ENCODE measurements around the gene PRR7. TPM values are rescaled to one million over a fixed set of nuclear protein-coding genes. Genes with fewer than 3 reads are reported as not detected.

Gene PRR7
- total and polyA plus RNA-seq, 5 donors: 0.27 to 0.45 (median 0.34) TPM; not detected in 1

GRCh38 chr5:177439518-177440053 is 7.0 kb upstream of the PRR7 start:
- Histone ChIP-seq H3K27ac (ENCODE audit: low read length) (no peak overlapping the region), H3K4me1 (ENCODE audit: control insufficient read depth, insufficient read depth, low read length) (no peaks in the 10 kb centered on the region), H3K4me3 (ENCODE audit: low read length) (no peak overlapping the region), H3K27me3 (ENCODE audit: control insufficient read depth, insufficient read depth) (no peaks in the 10 kb centered on the region), H3K9me3 (ENCODE audit: control insufficient read depth, low read length) (no peaks in the 10 kb centered on the region)
- DNase-seq (no peak), ATAC-seq (no peak)
- intact Hi-C loops (cut with DNase I): no loop called here
- 95% methylated on average over 4 of the region's 4 CpGs for WGBS

GRCh38 chr5:177440211-177440989 is 6.2 kb upstream of the PRR7 start:
- intact Hi-C loops (cut with DNase I): no loop called here
- no peaks in the 10 kb centered on the region for H3K27me3 ChIP-seq (ENCODE audit: control insufficient read depth, insufficient read depth)
- WGBS: 90% methylated on average over 24 of the region's 24 CpGs
- H3K4me3 ChIP-seq (ENCODE audit: low read length): no peak overlapping the region
- H3K9me3 ChIP-seq (ENCODE audit: control insufficient read depth, low read length): no peaks in the 10 kb centered on the region
- no peak overlapping the region for H3K27ac ChIP-seq (ENCODE audit: low read length)
- DNase-seq (peak in 1 of 3 donors; percentile 55), ATAC-seq (no peak)
- no peaks in the 10 kb centered on the region for H3K4me1 ChIP-seq (ENCODE audit: control insufficient read depth, insufficient read depth, low read length)

- Histone ChIP-seq H3K9me3 (ENCODE audit: control insufficient read depth, low read length) (no peaks in the 10 kb centered on the region), H3K27ac (ENCODE audit: low read length) (no peak overlapping the region), H3K27me3 (ENCODE audit: control insufficient read depth, insufficient read depth) (no peaks in the 10 kb centered on the region), H3K4me1 (ENCODE audit: control insufficient read depth, insufficient read depth, low read length) (no peaks in the 10 kb centered on the region), H3K4me3 (ENCODE audit: low read length) (no peak overlapping the region)
- DNase-seq: peak in 1 of 3 donors; percentile 45
- 89% methylated on average over 26 of the region's 26 CpGs for WGBS
- intact Hi-C loops (cut with DNase I): no loop called here
- ATAC-seq: no peak
Measured at GRCh38 chr5:177440990-177441780, 5.4 kb upstream of the PRR7 start.

DNA sequence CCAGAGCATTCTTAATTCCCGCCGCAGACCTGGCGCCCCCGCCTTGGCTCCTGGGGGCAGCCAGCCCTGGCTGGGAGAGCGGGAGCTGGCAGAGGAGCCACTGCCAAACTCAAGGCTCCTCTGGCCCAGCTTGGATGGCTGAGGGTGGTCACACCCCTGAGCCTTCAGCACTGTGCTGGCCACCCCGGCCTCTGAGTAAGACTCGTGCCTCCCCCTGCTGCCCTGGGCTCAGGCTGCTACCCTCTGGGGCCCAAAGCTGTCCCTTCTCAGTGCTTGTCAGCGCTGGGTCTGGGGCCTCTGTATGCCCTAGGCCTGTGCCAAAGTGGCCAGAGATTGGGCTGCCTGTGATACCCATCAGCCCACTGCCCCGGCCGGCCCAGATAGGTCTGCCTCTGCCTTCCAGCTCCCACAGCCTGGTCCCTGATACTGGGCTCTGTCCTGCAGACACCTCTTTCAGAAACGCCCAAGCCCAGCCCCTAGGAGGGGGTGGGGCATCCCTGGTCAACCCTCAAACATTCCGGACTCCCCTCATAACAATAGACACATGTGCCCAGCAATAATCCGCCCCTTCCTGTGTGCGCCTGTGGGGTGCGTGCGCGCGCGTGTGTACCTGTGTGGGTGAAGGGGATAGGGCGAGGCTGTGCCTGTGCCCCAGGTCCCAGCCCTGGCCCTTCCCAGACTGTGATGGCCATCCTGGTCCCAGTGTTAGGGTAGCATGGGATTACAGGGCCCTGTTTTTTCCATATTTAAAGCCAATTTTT is 4.4 kb upstream of the PRR7 start:
- intact Hi-C loops (cut with DNase I): no loop called here
- ATAC-seq: no peak

DNA sequence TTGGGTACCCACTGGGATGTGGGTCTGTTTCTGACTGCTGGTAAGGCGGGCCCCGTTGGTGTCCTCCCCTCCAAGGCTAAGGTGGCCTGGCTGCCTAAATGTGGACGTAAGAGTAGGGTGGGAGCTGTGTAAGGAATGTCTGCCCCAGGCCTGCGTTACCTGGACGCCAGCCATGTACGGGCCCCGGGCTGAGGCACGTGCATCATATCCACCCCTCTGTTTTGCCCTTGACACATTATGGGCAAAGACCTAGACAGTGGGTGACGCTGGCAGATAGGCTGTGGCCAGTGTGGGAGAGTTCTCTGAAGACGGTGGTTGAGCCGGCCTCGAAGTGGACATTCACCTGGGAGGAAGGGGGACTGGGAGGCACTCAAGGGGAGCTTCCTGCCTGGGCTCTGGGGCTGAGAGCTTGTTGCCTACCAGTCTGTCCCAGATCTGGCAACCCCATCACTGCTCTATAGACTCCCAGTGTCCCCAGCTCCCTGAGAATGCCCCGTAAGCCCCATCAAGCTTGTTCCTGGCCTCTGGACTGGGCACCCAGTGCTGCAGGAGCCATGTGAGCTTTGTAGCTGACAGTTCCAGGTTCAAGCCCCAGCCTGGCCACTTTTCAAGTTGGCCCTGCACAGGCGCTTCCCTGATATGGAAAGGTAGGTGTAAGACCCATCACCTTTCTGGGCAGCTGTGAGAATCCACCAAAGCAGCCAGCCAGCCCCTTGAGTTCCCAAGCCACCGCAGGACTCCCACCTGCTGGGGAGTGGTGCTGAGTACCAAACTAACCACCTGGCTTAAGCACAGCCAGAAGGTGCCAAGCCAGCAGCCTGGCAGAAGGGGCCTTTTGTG is 3.2 kb upstream of the PRR7 start:
- Histone ChIP-seq H3K4me3 (ENCODE audit: low read length) (no peak overlapping the region), H3K4me1 (ENCODE audit: control insufficient read depth, insufficient read depth, low read length) (no peaks in the 10 kb centered on the region), H3K27me3 (ENCODE audit: control insufficient read depth, insufficient read depth) (no peaks in the 10 kb centered on the region), H3K27ac (ENCODE audit: low read length) (no peak overlapping the region), H3K9me3 (ENCODE audit: control insufficient read depth, low read length) (no peaks in the 10 kb centered on the region)
- ATAC-seq (no peak), DNase-seq (peak in 1 of 3 donors; percentile 40)
- intact Hi-C loops (cut with DNase I): no loop called here
- 83% methylated on average over 15 of the region's 15 CpGs for WGBS

More for the DNA sequence above, 4.4 kb upstream of the PRR7 start:
- 90% methylated on average over 20 of the region's 20 CpGs for WGBS
- H3K9me3 ChIP-seq (ENCODE audit: control insufficient read depth, low read length): no peaks in the 10 kb centered on the region
- no peaks in the 10 kb centered on the region for H3K27me3 ChIP-seq (ENCODE audit: control insufficient read depth, insufficient read depth)
- no peak overlapping the region for H3K27ac ChIP-seq (ENCODE audit: low read length)
- no peaks in the 10 kb centered on the region for H3K4me1 ChIP-seq (ENCODE audit: control insufficient read depth, insufficient read depth, low read length)
- no peak overlapping the region for H3K4me3 ChIP-seq (ENCODE audit: low read length)
- peak in 2 of 3 donors; percentile 35 to 41 for DNase-seq

DNA sequence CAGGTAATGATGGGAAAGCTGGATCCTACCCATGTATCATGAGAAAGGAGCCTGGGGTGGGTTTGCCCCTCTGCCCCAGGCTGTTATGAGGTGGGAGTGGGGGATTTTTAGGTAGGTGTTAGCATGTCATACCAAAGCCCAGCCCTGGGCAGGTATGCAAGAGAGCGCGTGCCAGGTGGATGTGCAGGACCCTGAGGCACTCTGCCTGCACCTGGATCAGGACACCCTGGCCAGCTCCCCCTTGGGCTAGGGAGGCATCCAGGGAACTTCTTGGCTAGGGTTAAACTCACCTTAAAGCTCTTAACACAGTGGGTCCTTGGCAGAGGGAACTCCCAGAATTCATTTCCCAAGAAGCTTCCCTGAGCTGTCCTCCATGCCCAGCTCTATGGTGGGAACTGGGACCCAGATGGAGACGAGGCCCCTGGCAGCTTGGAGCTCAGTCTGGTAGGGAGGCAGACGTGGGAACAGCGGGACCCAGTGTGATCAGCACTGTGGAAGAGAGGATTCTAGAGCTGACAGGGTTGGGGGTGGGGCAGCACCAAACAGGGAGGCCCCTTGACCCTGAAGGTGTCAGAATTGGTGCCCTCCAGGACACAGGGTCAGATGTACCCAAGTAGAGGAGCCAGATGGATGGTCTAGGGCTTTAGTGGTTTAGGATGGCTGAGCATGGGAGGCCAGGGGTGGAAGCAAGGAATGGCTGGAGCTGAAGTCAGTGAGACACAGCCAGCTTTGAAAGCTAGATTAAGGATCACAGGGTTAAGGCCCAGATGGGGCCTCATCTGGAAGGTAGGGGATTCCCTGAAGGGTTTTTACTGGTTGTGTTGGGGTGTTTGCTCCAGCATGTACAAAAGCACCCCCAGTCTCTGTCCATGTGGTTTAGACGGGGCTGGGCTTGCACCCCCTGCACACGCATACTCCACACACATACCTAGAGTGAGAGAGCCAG is 2.2 kb upstream of the PRR7 start:
- Histone ChIP-seq H3K27ac (ENCODE audit: low read length) (no peak overlapping the region), H3K4me1 (ENCODE audit: control insufficient read depth, insufficient read depth, low read length) (no peaks in the 10 kb centered on the region), H3K4me3 (ENCODE audit: low read length) (no peak overlapping the region), H3K27me3 (ENCODE audit: control insufficient read depth, insufficient read depth) (no peaks in the 10 kb centered on the region), H3K9me3 (ENCODE audit: control insufficient read depth, low read length) (no peaks in the 10 kb centered on the region)
- no peak for ATAC-seq
- intact Hi-C loops (cut with DNase I): no loop called here
- 64% methylated on average over 7 of the region's 7 CpGs for WGBS
- peak in 1 of 3 donors; percentile 35 for DNase-seq

DNA sequence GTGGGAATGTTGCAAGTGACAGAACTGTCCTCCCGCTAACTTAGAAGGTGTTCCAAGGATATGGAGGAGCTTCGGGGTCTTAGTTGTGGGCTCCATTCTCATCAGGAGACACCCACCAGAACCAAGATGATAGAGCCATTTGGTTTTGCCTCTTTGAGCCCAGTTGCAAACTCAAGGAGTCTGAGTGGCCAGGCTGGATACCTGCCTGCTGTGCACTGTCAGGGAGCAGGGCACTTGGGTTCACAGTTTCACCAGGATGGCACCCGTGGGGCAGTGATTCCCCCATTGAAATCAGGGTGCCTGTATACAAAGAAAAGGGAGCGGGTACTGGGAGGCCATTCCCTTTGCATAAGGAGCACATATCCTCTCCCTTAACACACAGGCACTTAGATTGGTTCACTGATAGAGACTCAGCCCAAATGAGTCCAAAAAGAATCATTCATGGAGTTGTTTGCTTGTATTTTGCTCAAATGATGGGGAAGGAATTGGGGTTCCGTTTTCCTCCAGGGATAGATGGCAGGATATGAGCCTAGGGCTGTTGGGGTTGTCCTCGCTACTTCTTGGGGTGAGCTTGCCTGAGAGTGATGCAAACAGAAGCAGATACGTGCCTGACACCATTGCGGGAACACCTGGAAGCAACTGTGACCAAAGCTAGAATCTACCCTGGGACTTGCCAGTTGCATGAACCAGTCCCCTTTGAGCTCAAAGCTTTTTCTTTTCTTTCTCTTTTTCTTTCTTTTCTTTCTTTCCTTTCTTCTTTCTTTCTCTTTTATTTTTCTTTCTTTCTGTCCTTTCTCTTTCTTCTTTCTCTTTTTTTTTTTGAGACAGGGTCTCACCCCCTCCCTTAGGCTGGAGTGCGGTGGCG is 1.3 kb upstream of the PRR7 start:
- intact Hi-C loops (cut with DNase I): no loop called here
- no peak for ATAC-seq
- peak in 1 of 3 donors; percentile 25 for DNase-seq
- 55% methylated on average over 10 of the region's 10 CpGs for WGBS
- no peaks in the 10 kb centered on the region for H3K27me3 ChIP-seq (ENCODE audit: control insufficient read depth, insufficient read depth)
- no peak overlapping the region for H3K27ac ChIP-seq (ENCODE audit: low read length)
- H3K9me3 ChIP-seq (ENCODE audit: control insufficient read depth, low read length): no peaks in the 10 kb centered on the region
- H3K4me1 ChIP-seq (ENCODE audit: control insufficient read depth, insufficient read depth, low read length): no peaks in the 10 kb centered on the region
- H3K4me3 ChIP-seq (ENCODE audit: low read length): no peak overlapping the region

GRCh38 chr5:177445917-177446199 is 756 bp upstream of the PRR7 start:
- Histone ChIP-seq H3K4me1 (ENCODE audit: control insufficient read depth, insufficient read depth, low read length) (no peaks in the 10 kb centered on the region), H3K27ac (ENCODE audit: low read length) (no peak overlapping the region), H3K4me3 (ENCODE audit: low read length) (no peak overlapping the region), H3K27me3 (ENCODE audit: control insufficient read depth, insufficient read depth) (no peaks in the 10 kb centered on the region), H3K9me3 (ENCODE audit: control insufficient read depth, low read length) (no peaks in the 10 kb centered on the region)
- WGBS: 5% methylated on average over 8 of the region's 8 CpGs
- ATAC-seq (no peak), DNase-seq (peak in 1 of 3 donors; percentile 3)
- intact Hi-C loops (cut with DNase I): no loop called here

GRCh38 chr5:177447066-177447610 is 524 bp downstream of the PRR7 start:
- 1% methylated on average over 48 of the region's 52 CpGs for WGBS
- DNase-seq (peak; percentile 52 to 76 (median 75)), ATAC-seq (peak; percentile 6 to 15)
- intact Hi-C loops (cut with DNase I): no loop called here
- no peaks in the 10 kb centered on the region for H3K27me3 ChIP-seq (ENCODE audit: control insufficient read depth, insufficient read depth)
- no peaks in the 10 kb centered on the region for H3K4me1 ChIP-seq (ENCODE audit: control insufficient read depth, insufficient read depth, low read length)
- H3K9me3 ChIP-seq (ENCODE audit: control insufficient read depth, low read length): no peaks in the 10 kb centered on the region
- H3K27ac ChIP-seq (ENCODE audit: low read length): no peak overlapping the region
- H3K4me3 ChIP-seq (ENCODE audit: low read length): peak overlapping the region; percentile 72

Measured in right cardiac atrium (tissue), 5 donors.